GM23338 (cell line): Measurements from ENCODE around the gene ABCB6. TPM values are rescaled to one million over a fixed set of nuclear protein-coding genes. Genes with fewer than 3 reads are reported as not detected.

ENCODE experiments used
- ATAC-seq: fragments of 200-7000 bp; cut with Tn5 transposase; 3 replicates; pipeline ENCODE4 v1.9.1; 2020
- DNase-seq: peaks from one replicate; pipeline ENCODE4 v3.0.0-alpha.2; 2015; ENCODE audit warnings: low spot score
- H2AFZ ChIP-seq: fragments of 200-600 bp; sonication (generic); 2 replicates; pipeline ENCODE4 v1.8.0; 2016; ENCODE audit warnings: antibody characterized with exemption, mild to moderate bottlenecking, moderate library complexity
- H3F3A ChIP-seq: fragments of 200-600 bp; sonication (generic); replicated peaks from 2 replicates; pipeline ENCODE4 v1.8.0; 2017; ENCODE audit warnings: antibody characterized with exemption, mixed run types, low read depth
- H3K27ac ChIP-seq: fragments of 200-600 bp; sonication (generic); 2 replicates; pipeline ENCODE4 v1.6.1; 2016; ENCODE audit warnings: low read depth
- H3K27me3 ChIP-seq: fragments of 200-600 bp; sonication (generic); 2 replicates; pipeline ENCODE4 v1.8.0; 2016; ENCODE audit warnings: mild to moderate bottlenecking, mixed run types, moderate library complexity; ENCODE audit not compliant: insufficient read depth
- H3K36me3 ChIP-seq: fragments of 200-600 bp; sonication (generic); 2 replicates; pipeline ENCODE4 v1.8.0; 2016; ENCODE audit warnings: mild to moderate bottlenecking; ENCODE audit not compliant: insufficient read depth
- H3K4me1 ChIP-seq: fragments of 200-600 bp; sonication (generic); 2 replicates; pipeline ENCODE4 v1.8.0; 2016; ENCODE audit warnings: mild to moderate bottlenecking, moderate library complexity; ENCODE audit not compliant: insufficient read depth
- H3K4me2 ChIP-seq: fragments of 200-600 bp; sonication (generic); 2 replicates; pipeline ENCODE4 v1.7.1; 2017; ENCODE audit warnings: mixed run types
- H3K4me3 ChIP-seq: fragments of 200-600 bp; sonication (generic); 2 replicates; pipeline ENCODE4 v1.6.1; 2016; ENCODE audit warnings: mixed run types
- H3K79me2 ChIP-seq: fragments of 200-600 bp; sonication (generic); replicated peaks from 2 replicates; pipeline ENCODE4 v1.8.0; 2017; ENCODE audit warnings: mild to moderate bottlenecking; ENCODE audit not compliant: insufficient read depth
- H3K9me2 ChIP-seq: fragments of 200-600 bp; sonication (generic); 2 replicates; pipeline ENCODE4 v1.8.0; 2017; ENCODE audit not compliant: insufficient read depth
- H4K20me1 ChIP-seq: fragments of 200-600 bp; sonication (generic); replicated peaks from 2 replicates; pipeline ENCODE4 v1.8.0; 2017; ENCODE audit warnings: mild to moderate bottlenecking; ENCODE audit not compliant: insufficient read depth
- H3K27ac Mint-ChIP-seq: 2 replicates; pipeline ENCODE4 v1.8.0; 2020; ENCODE audit warnings: inconsistent platforms, mild to moderate bottlenecking, moderate library complexity, mixed read lengths
- H3K27me3 Mint-ChIP-seq: 3 replicates; pipeline ENCODE4 v1.8.0; 2022; ENCODE audit warnings: low read depth, mild to moderate bottlenecking, moderate library complexity, mixed read lengths, inconsistent platforms; ENCODE audit not compliant: insufficient read depth, poor library complexity
- H3K36me3 Mint-ChIP-seq: 3 replicates; pipeline ENCODE4 v1.8.0; 2021; ENCODE audit warnings: low read depth, mild to moderate bottlenecking, inconsistent platforms, moderate library complexity, mixed read lengths
- H3K4me1 Mint-ChIP-seq: 3 replicates; pipeline ENCODE4 v1.8.0; 2020; ENCODE audit warnings: mild to moderate bottlenecking, inconsistent platforms, mixed read lengths
- H3K4me3 Mint-ChIP-seq: 3 replicates; pipeline ENCODE4 v1.8.0; 2021; ENCODE audit warnings: moderate library complexity, mild to moderate bottlenecking, inconsistent platforms, mixed read lengths
- H3K9me3 Mint-ChIP-seq: 3 replicates; pipeline ENCODE4 v1.8.0; 2020; ENCODE audit warnings: moderate library complexity, mild to moderate bottlenecking, inconsistent platforms, mixed read lengths
- CREB1 ChIP-seq: fragments of 250-450 bp; sonication (Bioruptor Pico); IDR thresholded peaks from 2 replicates; pipeline ENCODE4 v1.5.0; 2020; ENCODE audit warnings: low read depth, mild to moderate bottlenecking, moderate library complexity
- ETS1 ChIP-seq: IDR thresholded peaks from 2 replicates; pipeline ENCODE4 v1.6.1; 2016; ENCODE audit warnings: antibody characterized with exemption
- EZH2phosphoT487 ChIP-seq: fragments of 200-600 bp; sonication (generic); IDR thresholded peaks from one replicate; pipeline ENCODE4 v1.8.1; 2018; ENCODE audit warnings: antibody characterized with exemption; ENCODE audit not compliant: unreplicated experiment
- JUNB ChIP-seq: IDR thresholded peaks from one replicate; pipeline ENCODE4 v1.6.1; 2016; ENCODE audit warnings: antibody characterized with exemption; ENCODE audit not compliant: unreplicated experiment
- NANOG ChIP-seq: IDR thresholded peaks from 2 replicates; pipeline ENCODE4 v1.6.1; 2016; ENCODE audit warnings: antibody characterized with exemption, borderline replicate concordance
- POLR2AphosphoS5 ChIP-seq: IDR thresholded peaks from 2 replicates; pipeline ENCODE4 v1.6.1; 2016; ENCODE audit warnings: antibody characterized with exemption, low read depth
- REST ChIP-seq: IDR thresholded peaks from one replicate; pipeline ENCODE4 v1.6.1; 2018; ENCODE audit warnings: antibody characterized with exemption; ENCODE audit not compliant: unreplicated experiment
- STAT1 ChIP-seq: IDR thresholded peaks from one replicate; pipeline ENCODE4 v1.6.1; 2016; ENCODE audit warnings: antibody characterized with exemption; ENCODE audit not compliant: unreplicated experiment
- ZNF114 ChIP-seq: fragments of 250-450 bp; sonication (Bioruptor Pico); IDR thresholded peaks from 2 replicates; pipeline ENCODE4 v1.5.0; 2020; ENCODE audit warnings: mild to moderate bottlenecking, moderate library complexity
- ZNF331 ChIP-seq: fragments of 250-450 bp; sonication (Bioruptor Pico); IDR thresholded peaks from 2 replicates; pipeline ENCODE4 v1.5.0; 2020; ENCODE audit warnings: low read depth, mild to moderate bottlenecking, moderate library complexity
- polyA plus RNA-seq: library from polyadenylated mRNA; unstranded; fragments of >200 nt; fragmentation: Nextera tagmentation; extraction: Ambion mirVana; gene quantifications from 2 replicates; pipeline ENCODE4 v1.2.1, GENCODE V29; 2016
- total RNA-seq: library from RNA; depleted of rRNA; stranded (reverse); fragments of >200 nt; shearing (Covaris generic); gene quantifications from 2 replicates; pipeline ENCODE4 v1.2.3, GENCODE V29; 2014
- TF ChIP-seq, protein P1 (sequence below), 2 experiments: fragments of 200-600 bp in 1 of 2; sonication (generic) in 1 of 2; conservative IDR thresholded peaks; 2 replicates each; pipeline versions ENCODE4 v1.5.1 to v1.6.1; 2016 to 2017; ENCODE audit warnings: antibody characterized with exemption in 2 of 2, low read depth in 2 of 2, mild to moderate bottlenecking in 2 of 2, moderate library complexity in 1 of 2

Gene ABCB6
- total and polyA plus RNA-seq, 2 experiments from 2014 or later, result 26.2 to 35.1 TPM

DNA sequence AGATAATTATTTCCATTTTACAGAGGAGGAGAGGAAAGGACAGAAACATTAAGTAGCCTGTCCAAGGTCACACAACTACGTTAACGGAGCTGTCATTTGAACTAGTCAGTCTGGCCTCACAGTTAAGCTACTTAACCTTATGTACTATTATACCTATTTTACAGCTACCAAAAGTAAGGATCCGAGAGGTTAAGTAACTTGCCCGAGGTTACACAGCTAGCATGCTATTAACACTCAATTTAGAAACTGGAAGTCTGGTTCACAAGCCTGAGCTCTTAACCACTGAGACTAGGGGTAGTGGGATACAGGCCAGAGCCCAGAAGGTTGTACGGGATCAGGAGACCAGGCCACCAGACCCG lies 26.0 kb upstream of the ABCB6 start (continued):
- TF ChIP-seq, protein P1, sequence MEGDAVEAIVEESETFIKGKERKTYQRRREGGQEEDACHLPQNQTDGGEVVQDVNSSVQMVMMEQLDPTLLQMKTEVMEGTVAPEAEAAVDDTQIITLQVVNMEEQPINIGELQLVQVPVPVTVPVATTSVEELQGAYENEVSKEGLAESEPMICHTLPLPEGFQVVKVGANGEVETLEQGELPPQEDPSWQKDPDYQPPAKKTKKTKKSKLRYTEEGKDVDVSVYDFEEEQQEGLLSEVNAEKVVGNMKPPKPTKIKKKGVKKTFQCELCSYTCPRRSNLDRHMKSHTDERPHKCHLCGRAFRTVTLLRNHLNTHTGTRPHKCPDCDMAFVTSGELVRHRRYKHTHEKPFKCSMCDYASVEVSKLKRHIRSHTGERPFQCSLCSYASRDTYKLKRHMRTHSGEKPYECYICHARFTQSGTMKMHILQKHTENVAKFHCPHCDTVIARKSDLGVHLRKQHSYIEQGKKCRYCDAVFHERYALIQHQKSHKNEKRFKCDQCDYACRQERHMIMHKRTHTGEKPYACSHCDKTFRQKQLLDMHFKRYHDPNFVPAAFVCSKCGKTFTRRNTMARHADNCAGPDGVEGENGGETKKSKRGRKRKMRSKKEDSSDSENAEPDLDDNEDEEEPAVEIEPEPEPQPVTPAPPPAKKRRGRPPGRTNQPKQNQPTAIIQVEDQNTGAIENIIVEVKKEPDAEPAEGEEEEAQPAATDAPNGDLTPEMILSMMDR (conservative IDR thresholded peaks at IDR 0.05; ENCODE audit: low read depth in 2 of 2), result no peak
- TF ChIP-seq NANOG, result no peak
- no peak for TF ChIP-seq CREB1 (CRISPR knock-in tag)
- TF ChIP-seq REST, result no peak
- no peak for TF ChIP-seq ZNF331 (CRISPR knock-in tag)
- TF ChIP-seq JUNB, result no peak
- no peak for TF ChIP-seq STAT1
- no peak for TF ChIP-seq ZNF114 (CRISPR knock-in tag)
- TF ChIP-seq EZH2phosphoT487, result no peak

DNA sequence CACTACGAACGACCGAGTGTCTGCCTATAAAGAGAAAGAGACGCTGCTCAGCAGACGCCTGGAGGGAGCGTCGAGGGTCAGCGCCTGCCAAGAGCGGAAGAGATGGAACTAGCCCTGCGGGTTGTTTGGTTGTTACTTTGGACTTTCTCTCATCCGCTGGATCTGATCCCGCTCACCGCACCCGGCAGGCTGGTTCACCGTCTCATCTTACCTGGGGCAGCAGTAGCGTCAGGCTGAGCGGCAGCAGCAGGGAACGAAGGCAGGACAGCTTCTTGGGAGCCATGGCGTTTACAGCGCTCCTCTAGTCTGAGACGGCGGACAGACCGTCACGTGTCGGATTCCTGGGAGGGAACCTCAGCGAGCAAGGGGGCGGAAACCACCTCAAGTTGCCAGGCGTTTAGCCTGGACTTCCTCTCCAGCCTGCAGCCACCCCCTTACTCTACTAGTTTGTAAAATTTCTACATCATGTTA lies 24.6 kb upstream of the ABCB6 start:
- Histone ChIP-seq H3F3A (no peaks in the 10 kb centered on the region), H3K79me2 (0 out of 2 replicates have a peak, but pooled peaks cover 4% of the 10 kb centered on the region), H3K27ac (no peak overlapping the region), H3K27me3 (no peaks in the 10 kb centered on the region), H4K20me1 (no peaks in the 10 kb centered on the region), H2AFZ (peak overlapping the region; percentile 59; the same call in 1 of the 2 replicates), H3K9me2 (no peaks in the 10 kb centered on the region), H3K4me3 (peak overlapping the region; percentile 23; the same call in 1 of the 2 replicates), H3K36me3 (no peaks in the 10 kb centered on the region), H3K4me2 (no peak overlapping the region), H3K4me1 (peaks cover 8% of the 10 kb centered on the region)
- peak; percentile 3; the same call in 1 of the 3 replicates for ATAC-seq
- TF ChIP-seq EZH2phosphoT487, result no peak
- TF ChIP-seq POLR2AphosphoS5, result no peak
- no peak for TF ChIP-seq ZNF114 (CRISPR knock-in tag)
- TF ChIP-seq ETS1, result no peak
- no peak for TF ChIP-seq CREB1 (CRISPR knock-in tag)
- TF ChIP-seq ZNF331 (CRISPR knock-in tag), result no peak
- no peak for TF ChIP-seq JUNB
- H3K36me3 Mint-ChIP-seq, result peaks cover 9% of the 10 kb centered on the region; the same call in 2 of the 3 replicates
- H3K27ac Mint-ChIP-seq, result no peak overlapping the region
- no peaks in the 10 kb centered on the region for H3K9me3 Mint-ChIP-seq
- peaks cover 8% of the 10 kb centered on the region for H3K27me3 Mint-ChIP-seq
- H3K4me1 Mint-ChIP-seq, result peaks cover 10% of the 10 kb centered on the region
- peak; percentile 54 for DNase-seq
- H3K4me3 Mint-ChIP-seq, result peak overlapping the region; percentile 37; the same call in 1 of the 3 replicates
